ENCODE results near the gene LAMA1. TPM values are rescaled to one million over a fixed set of nuclear protein-coding genes. Genes with fewer than 3 reads are reported as not detected.
"Not testable (repeated sequence)": the region's sequence is repeated elsewhere in the genome, so short reads cannot be mapped to it uniquely, and the experiment has no call there.

Gene LAMA1
- total and polyA plus RNA-seq, 2 of the 4 experiments (the other 2 are of a cell fraction), result 10.9 to 15.5 TPM

DNA sequence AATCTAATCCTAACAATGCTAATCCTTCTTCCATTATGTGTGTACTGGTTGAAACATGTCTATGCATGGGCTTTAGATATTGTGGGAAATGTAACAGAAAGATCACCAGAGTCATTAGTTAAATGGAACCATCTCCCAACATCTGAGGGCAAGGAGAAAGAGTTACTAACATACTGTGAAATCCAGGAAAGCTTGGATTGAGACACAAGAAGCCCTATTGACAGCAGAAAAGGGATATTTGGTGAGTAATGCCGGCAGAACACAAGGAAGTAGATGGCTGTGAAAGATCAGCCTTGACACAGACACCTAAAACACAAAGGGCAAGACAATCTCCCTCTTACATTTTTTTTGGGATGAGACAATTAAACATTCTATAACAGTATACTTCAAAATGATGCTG, 28.5 kb upstream of the LAMA1 start:
- BruUV-seq (replicated peaks), result no TSS peak
- Histone ChIP-seq H3K27ac (ENCODE audit: insufficient read depth, low read length) (no peak overlapping the region), H4K5ac (ENCODE audit: low read depth, low read length) (no peak overlapping the region), H2BK15ac (ENCODE audit: low read depth, low read length) (no peak overlapping the region), H2BK120ac (ENCODE audit: low read depth, low read length) (no peak overlapping the region), H3K4me1 (ENCODE audit: control insufficient read depth, insufficient read depth, low read length) (no peaks in the 10 kb centered on the region), H2BK20ac (ENCODE audit: low read depth, low read length) (no peak overlapping the region), H3K9me3 (ENCODE audit: control insufficient read depth, insufficient read depth, low read length) (no peaks in the 10 kb centered on the region), H3K4ac (ENCODE audit: low read depth, low read length) (no peak overlapping the region), H3K9me1 (ENCODE audit: insufficient read depth, low read length) (no peaks in the 10 kb centered on the region), H3K36me3 (ENCODE audit: control insufficient read depth, insufficient read depth, low read length) (no peaks in the 10 kb centered on the region), H2AK5ac (ENCODE audit: low read depth, low read length) (no peak overlapping the region), H3K4me3 (ENCODE audit: insufficient read depth, low read depth, low read length) (no peak overlapping the region), H3K14ac (replicated peaks; ENCODE audit: low read depth, low read length) (no peak overlapping the region), H3K9ac (ENCODE audit: low read depth, low read length) (no peak overlapping the region), H2AFZ (replicated peaks; ENCODE audit: low read length, poor library complexity) (no peak overlapping the region), H2BK5ac (ENCODE audit: low read depth, low read length, poor library complexity, severe bottlenecking) (no peak overlapping the region), H4K8ac (ENCODE audit: low read depth in 2 of 2, low read length in 2 of 2) (no peak overlapping the region), H3K79me1 (ENCODE audit: low read depth in 1 of 2, low read length in 2 of 2) (no peaks in the 10 kb centered on the region), H3K27me3 (ENCODE audit: control insufficient read depth, insufficient read depth, low read length) (no peaks in the 10 kb centered on the region), H3K4me2 (ENCODE audit: low read depth, low read length) (no peak overlapping the region), H4K20me1 (ENCODE audit: insufficient read depth, low read length) (no peaks in the 10 kb centered on the region), H2AK9ac (replicated peaks; ENCODE audit: low read depth, low read length, poor library complexity) (no peak overlapping the region), H3K18ac (ENCODE audit: low read depth, low read length) (no peak overlapping the region), H3K56ac (ENCODE audit: extremely low read depth, insufficient read depth, low read length) (no peak overlapping the region), H3K23ac (ENCODE audit: low read depth, low read length) (no peak overlapping the region), H4K91ac (ENCODE audit: insufficient read depth, low read depth, low read length) (no peak overlapping the region)
- DNase-seq, result no peak
- TF ChIP-seq SMC3 (IDR thresholded peaks at IDR 0.05; ENCODE audit: low read depth, low read length) (no peak), POLR2A (IDR thresholded peaks at IDR 0.05; ENCODE audit: low read depth, low read length) (no peak), FOS (IDR thresholded peaks at IDR 0.05; ENCODE audit: low read depth, low read length) (no peak)
- WGBS, 2 experiments (ENCODE audit: extremely low coverage in 2 of 2, insufficient read length in 1 of 2), result no CpG with 5 or more reads among the region's 1 CpG
- no peak for ATAC-seq (ENCODE audit: low read depth)
- in situ Hi-C loops (cut with MboI; ENCODE audit: low sequenced_read_pairs) (no loop called here), intact Hi-C loops (cut with micrococcal nuclease) (no loop called here), dilution Hi-C loops (cut with HindIII; ENCODE audit: low sequenced_read_pairs, unreplicated experiment) (no loop called here)
- POLR2A ChIA-PET (ENCODE audit: unreplicated experiment), result no interaction called here
- CTCF ChIA-PET, result interaction anchor here (0.5 to 0.8 kb wide), 2 partner anchors 41 to 911 kb away, joined by 3 to 7 read pairs; no protein-coding TSS in a partner anchor

- CTCF ChIA-PET; H2AK5ac ChIP-seq (ENCODE audit: low read depth, low read length); H2AFZ ChIP-seq (replicated peaks; ENCODE audit: low read length, poor library complexity); H3K79me1 ChIP-seq (ENCODE audit: low read depth in 1 of 2, low read length in 2 of 2); H4K20me1 ChIP-seq (ENCODE audit: insufficient read depth, low read length); H3K4me1 ChIP-seq (ENCODE audit: control insufficient read depth, insufficient read depth, low read length); H3K4ac ChIP-seq (ENCODE audit: low read depth, low read length); H3K23ac ChIP-seq (ENCODE audit: low read depth, low read length); H3K56ac ChIP-seq (ENCODE audit: extremely low read depth, insufficient read depth, low read length); BruUV-seq (replicated peaks); H3K27ac ChIP-seq (ENCODE audit: insufficient read depth, low read length); H3K14ac ChIP-seq (replicated peaks; ENCODE audit: low read depth, low read length); H4K5ac ChIP-seq (ENCODE audit: low read depth, low read length); H2BK15ac ChIP-seq (ENCODE audit: low read depth, low read length); H3K4me3 ChIP-seq (ENCODE audit: insufficient read depth, low read depth, low read length); dilution Hi-C loops (cut with HindIII; ENCODE audit: low sequenced_read_pairs, unreplicated experiment); POLR2A ChIA-PET (ENCODE audit: unreplicated experiment); DNase-seq; intact Hi-C loops (cut with micrococcal nuclease); H2BK120ac ChIP-seq (ENCODE audit: low read depth, low read length); H2BK5ac ChIP-seq (ENCODE audit: low read depth, low read length, poor library complexity, severe bottlenecking); H4K8ac ChIP-seq (ENCODE audit: low read depth in 2 of 2, low read length in 2 of 2); ATAC-seq (ENCODE audit: low read depth); H3K36me3 ChIP-seq (ENCODE audit: control insufficient read depth, insufficient read depth, low read length); H3K27me3 ChIP-seq (ENCODE audit: control insufficient read depth, insufficient read depth, low read length); in situ Hi-C loops (cut with MboI; ENCODE audit: low sequenced_read_pairs); H2AK9ac ChIP-seq (replicated peaks; ENCODE audit: low read depth, low read length, poor library complexity); H3K18ac ChIP-seq (ENCODE audit: low read depth, low read length); H3K4me2 ChIP-seq (ENCODE audit: low read depth, low read length); H3K9ac ChIP-seq (ENCODE audit: low read depth, low read length); H3K9me1 ChIP-seq (ENCODE audit: insufficient read depth, low read length); H4K91ac ChIP-seq (ENCODE audit: insufficient read depth, low read depth, low read length); H2BK20ac ChIP-seq (ENCODE audit: low read depth, low read length); H3K9me3 ChIP-seq (ENCODE audit: control insufficient read depth, insufficient read depth, low read length): not testable (repeated sequence)
- WGBS, 2 experiments (ENCODE audit: extremely low coverage in 2 of 2, insufficient read length in 1 of 2), result 92% methylated on average over 7 of the region's 12 CpGs; no CpG with 5 or more reads in 1 of the 2 experiments
Observed at GRCh38 chr18:7144921-7145320, 27.3 kb upstream of the LAMA1 start.
